Measurements from ENCODE around the gene NUCKS1. TPM values are rescaled to one million over a fixed set of nuclear protein-coding genes. Genes with fewer than 3 reads are reported as not detected.

NUCKS1 gene
- total and polyA plus RNA-seq, 2 of the 8 experiments (the other 6 are each of a cell fraction or from before 2014, with no cell fraction given) = 126 to 461 TPM

GRCh38 chr1:205792481-205792881 is 42.5 kb upstream of the NUCKS1 start:
- no peak overlapping the region for H3K27ac ChIP-seq (ENCODE audit: low read depth, low read length)
- H3K9me3 ChIP-seq (ENCODE audit: insufficient read depth in 2 of 2, low read depth in 1 of 2, low read length in 1 of 2) = no peaks in the 10 kb centered on the region
- no peak overlapping the region for H3K4me2 ChIP-seq (ENCODE audit: insufficient read depth in 1 of 2, low read depth in 2 of 2, low read length in 2 of 2)
- no peaks in the 10 kb centered on the region for H4K20me1 ChIP-seq (replicated peaks in 1 of 2; ENCODE audit: control insufficient read depth in 1 of 2, insufficient read depth in 2 of 2, low read length in 2 of 2)
- no peak overlapping the region for H2BK12ac ChIP-seq (ENCODE audit: low read depth, low read length)
- ChIA-PET POLR2A (ENCODE audit: partially characterized antibody) (interaction anchor here (1.0 to 1.5 kb wide), 5 partner anchors 13 to 185 kb away, joined by 3 to 4 read pairs (median 3); partner anchors contain the start of gene NUCKS1), CTCF (ENCODE audit: partially characterized antibody) (interaction anchor here (0.7 to 11.7 kb wide), 55 partner anchors 7 to 635 kb away, joined by 3 to 206 read pairs (median 5); no protein-coding TSS in a partner anchor)
- WGBS, 2 experiments (ENCODE audit: extremely low coverage in 1 of 2, insufficient coverage in 1 of 2, insufficient read length in 1 of 2, insufficient replicate concordance in 2 of 2, low coverage in 1 of 2, low lambda C conversion rate in 2 of 2, missing lambda C conversion rate in 1 of 2) = 85% methylated on average over 8 of the region's 8 CpGs; no CpG with 5 or more reads in 1 of the 2 experiments
- H2BK5ac ChIP-seq (ENCODE audit: low read depth, low read length) = no peak overlapping the region
- H3K18ac ChIP-seq (ENCODE audit: extremely low read depth, low read length) = no peak overlapping the region
- no peak overlapping the region for H3K4me3 ChIP-seq (ENCODE audit: extremely low read depth in 1 of 4, insufficient read depth in 2 of 4, low read depth in 3 of 4, low read length in 4 of 4)
- H3K9ac ChIP-seq (replicated peaks in 1 of 4; ENCODE audit: extremely low read depth in 1 of 4, low read depth in 3 of 4, low read length in 3 of 4) = no peak overlapping the region
- H4K91ac ChIP-seq (replicated peaks; ENCODE audit: insufficient read length, low read length) = no peak overlapping the region
- no peak overlapping the region for H4K5ac ChIP-seq (ENCODE audit: insufficient read length, low read depth, low read length)
- H3K4ac ChIP-seq (replicated peaks; ENCODE audit: insufficient read length, low read depth, low read length) = no peak overlapping the region
- no peak overlapping the region for H3K56ac ChIP-seq (replicated peaks; ENCODE audit: insufficient read length, low read depth, low read length)
- no peak overlapping the region for H2AK5ac ChIP-seq (ENCODE audit: low read depth, low read length)
- no peaks in the 10 kb centered on the region; the same call in 1 of the 2 replicates for H3K23me2 ChIP-seq (ENCODE audit: low read depth, low read length)
- no peak overlapping the region for H2BK120ac ChIP-seq (replicated peaks; ENCODE audit: low read depth, low read length)
- FAIRE-seq (no peak), DNase-seq (ENCODE audit: low read depth in 1 of 2, low spot score in 2 of 2) (no peak)
- H2BK15ac ChIP-seq (ENCODE audit: low read length) = no peak overlapping the region
- H3K23ac ChIP-seq (ENCODE audit: insufficient read length) = no peak overlapping the region
- no peaks in the 10 kb centered on the region for H3K79me1 ChIP-seq (ENCODE audit: low read depth, low read length)
- no peak overlapping the region for H2BK20ac ChIP-seq (ENCODE audit: low read length)
- H4K8ac ChIP-seq (ENCODE audit: extremely low read depth, insufficient read depth, low read length) = no peak overlapping the region
- no peaks in the 10 kb centered on the region for H3K79me2 ChIP-seq (ENCODE audit: control insufficient read depth in 1 of 2, insufficient read depth in 2 of 2, low read length in 2 of 2)
- H3K36me3 ChIP-seq (ENCODE audit: control insufficient read depth in 2 of 4, insufficient read depth in 4 of 4, low read length in 3 of 4) = peaks cover 8 to 35% (median 28%) of the 10 kb centered on the region in 4 experiments
- no peak overlapping the region for H3K14ac ChIP-seq (ENCODE audit: insufficient read length)
- H3K27me3 ChIP-seq (replicated peaks in 1 of 4; ENCODE audit: control insufficient read depth in 3 of 4, extremely low read depth in 1 of 4, insufficient read depth in 3 of 4, low read length in 3 of 4) = no peaks in the 10 kb centered on the region
- no peaks in the 10 kb centered on the region for H3K4me1 ChIP-seq (replicated peaks in 1 of 4; ENCODE audit: control insufficient read depth in 3 of 4, insufficient read depth in 4 of 4, low read length in 3 of 4)
- no peak overlapping the region for H2AFZ ChIP-seq (ENCODE audit: low read length)

All from H1 (cell line).